K562 (cell line): ENCODE measurements around the gene EXOC6. TPM values are rescaled to one million over a fixed set of nuclear protein-coding genes. Genes with fewer than 3 reads are reported as not detected.

ENCODE experiments used
- ATAC-seq: fragments of 200-7000 bp; cut with Tn5 transposase; 3 replicates; pipeline ENCODE4 v1.9.1; 2020; ENCODE audit warnings: moderate library complexity
- BruUV-seq: library from RNA; stranded (reverse); fragments of 400-500 nt; replicated peaks from 2 replicates; lab custom pipeline; 2021; lab: Mats Ljungman, UMichigan
- CTCF ChIA-PET: fragments of 300-600 bp; formaldehyde crosslinking; extraction: SDS; loops from one replicate; lab custom pipeline; 2021; ENCODE audit warnings: low intra/inter-chr PET ratio; lab: Yijun Ruan, JAX
- POLR2A ChIA-PET: fragments of 300-600, 350-650 bp; sonication (Branson Sonifier 250); formaldehyde crosslinking; extraction: SDS; loops from one replicate; lab custom pipeline; 2021; ENCODE audit warnings: antibody characterized with exemption, inconsistent platforms; lab: Yijun Ruan, JAX
- DNase-seq, 4 experiments: peaks; one replicate each; pipeline versions ENCODE4 v3.0.0 to v3.0.0-alpha.2; 2011 to 2018; ENCODE audit warnings: low spot score in 3 of 4, mixed read lengths in 3 of 4; ENCODE audit errors: extremely low read depth in 1 of 4
- FAIRE-seq: peaks from 2 replicates; lab custom pipeline; 2011; peaks lifted over from hg19 to GRCh38; lab: Jason Lieb, UNC
- H2AFZ ChIP-seq: 2 replicates; pipeline ENCODE4 v1.6.0; 2011; ENCODE audit warnings: low read depth, low read length, control low read depth, inconsistent platforms
- H3K27ac ChIP-seq: fragments of 200-600 bp; 3 replicates; pipeline ENCODE4 v1.8.0; 2011; ENCODE audit warnings: low read depth, mild to moderate bottlenecking, control low read depth, inconsistent platforms, low read length, moderate library complexity, mixed read lengths; ENCODE audit errors: extremely low read depth
- H3K27me3 ChIP-seq, 2 experiments: fragments of 300-600 bp in 1 of 2; 2 replicates in 1 of 2; 3 replicates in 1 of 2; pipeline versions ENCODE4 v1.6.0 to v1.8.0; 2011; ENCODE audit warnings: inconsistent platforms in 2 of 2, low read length in 2 of 2, mild to moderate bottlenecking in 1 of 2, mixed read lengths in 1 of 2, moderate library complexity in 1 of 2; ENCODE audit not compliant: control insufficient read depth in 2 of 2, insufficient read depth in 2 of 2
- H3K36me3 ChIP-seq: fragments of 300-600 bp; 3 replicates; pipeline ENCODE4 v1.8.0; 2011; ENCODE audit warnings: mild to moderate bottlenecking, low read length, inconsistent platforms; ENCODE audit not compliant: control insufficient read depth, insufficient read depth
- H3K4me1 ChIP-seq, 2 experiments: fragments of 200-600 bp in 1 of 2; replicated peaks in 1 of 2; 2 replicates in 1 of 2; 3 replicates in 1 of 2; pipeline versions ENCODE4 v1.5.1 to v1.8.0; 2011; ENCODE audit warnings: inconsistent platforms in 2 of 2, low read length in 2 of 2, mild to moderate bottlenecking in 1 of 2, mixed read lengths in 1 of 2, moderate library complexity in 1 of 2; ENCODE audit not compliant: control insufficient read depth in 2 of 2, insufficient read depth in 2 of 2
- H3K4me2 ChIP-seq: 2 replicates; pipeline ENCODE4 v1.6.1; 2011; ENCODE audit warnings: low read length, control low read depth, inconsistent platforms, mixed read lengths; ENCODE audit not compliant: insufficient read depth
- H3K4me3 ChIP-seq: fragments of 200-600 bp; sonication (generic), shearing (Covaris generic); 2 replicates; pipeline ENCODE4 v1.5.1; 2016; ENCODE audit warnings: control low read depth, inconsistent platforms
- H3K79me2 ChIP-seq: fragments of 200-600 bp; 3 replicates; pipeline ENCODE4 v1.8.0; 2011; ENCODE audit warnings: low read length, inconsistent platforms; ENCODE audit not compliant: control insufficient read depth, insufficient read depth
- H3K9ac ChIP-seq, 2 experiments: 2 replicates each; pipeline versions ENCODE4 v1.6.0 to v1.6.1; 2011; ENCODE audit warnings: low read depth in 2 of 2, low read length in 2 of 2, control low read depth in 1 of 2, inconsistent platforms in 1 of 2, mild to moderate bottlenecking in 1 of 2, mixed read lengths in 1 of 2; ENCODE audit not compliant: insufficient read depth in 1 of 2
- H3K9me1 ChIP-seq: one replicate; pipeline ENCODE4 v1.6.0; 2011; ENCODE audit warnings: inconsistent platforms, mild to moderate bottlenecking, low read length, moderate library complexity; ENCODE audit not compliant: control insufficient read depth, insufficient read depth
- H3K9me3 ChIP-seq: replicated peaks from 2 replicates; pipeline ENCODE4 v1.5.1; 2011; ENCODE audit warnings: low read depth, low read length, inconsistent platforms; ENCODE audit not compliant: control insufficient read depth, insufficient read depth
- H4K20me1 ChIP-seq: replicated peaks from 2 replicates; pipeline ENCODE4 v1.6.1; 2011; ENCODE audit warnings: low read length, inconsistent platforms, mixed read lengths; ENCODE audit not compliant: control insufficient read depth, insufficient read depth
- C11orf30 ChIP-seq: fragments of 450-650 bp; IDR thresholded peaks from 2 replicates; pipeline ENCODE4 v1.6.1; 2016; ENCODE audit warnings: low read depth, mild to moderate bottlenecking
- CTBP1 ChIP-seq: fragments of 450-650 bp; IDR thresholded peaks from 2 replicates; pipeline ENCODE4 v1.6.1; 2016; ENCODE audit warnings: borderline replicate concordance
- ETV1 ChIP-seq: fragments of 450-650 bp; conservative IDR thresholded peaks from 2 replicates; pipeline ENCODE4 v1.6.1; 2016; ENCODE audit warnings: missing genetic modification characterization, control low read depth, low read depth, missing compliant biosample characterization
- HDAC1 ChIP-seq, 2 experiments: fragments of 450-650 bp; IDR thresholded peaks; 2 replicates each; pipeline ENCODE4 v1.6.1; 2016 to 2017; ENCODE audit warnings: inconsistent platforms in 1 of 2, mild to moderate bottlenecking in 1 of 2, moderate library complexity in 1 of 2
- HDAC6 ChIP-seq: IDR thresholded peaks from 2 replicates; pipeline ENCODE4 v1.6.1; 2012; ENCODE audit warnings: low read depth, mild to moderate bottlenecking, control low read depth, inconsistent platforms, low read length, moderate library complexity
- PHB ChIP-seq: fragments of 250-450 bp; sonication (Bioruptor Pico); IDR thresholded peaks from 2 replicates; pipeline ENCODE4 v1.5.0; 2021
- RBFOX2 ChIP-seq: fragments of 200-400 bp; formaldehyde crosslinking; IDR thresholded peaks from 2 replicates; pipeline ENCODE4 v1.6.1; 2017; ENCODE audit warnings: low read depth, mild to moderate bottlenecking, low read length, moderate library complexity
- SIN3B ChIP-seq: fragments of 450-650 bp; IDR thresholded peaks from 2 replicates; pipeline ENCODE4 v1.6.1; 2017; ENCODE audit warnings: low read depth, mild to moderate bottlenecking, moderate library complexity
- SREBF2 ChIP-seq: sonication (generic); formaldehyde crosslinking; IDR thresholded peaks from 2 replicates; pipeline ENCODE4 v1.4.0; 2020; ENCODE audit warnings: mild to moderate bottlenecking, missing genetic modification reagents
- TCF3 ChIP-seq: sonication (generic); formaldehyde crosslinking; IDR thresholded peaks from 2 replicates; pipeline ENCODE4 v1.4.0; 2020; ENCODE audit warnings: mild to moderate bottlenecking, missing genetic modification reagents
- ZC3H8 ChIP-seq: fragments of 450-650 bp; IDR thresholded peaks from 2 replicates; pipeline ENCODE4 v1.6.1; 2017
- ZNF695 ChIP-seq: fragments of 450-650 bp; formaldehyde crosslinking; IDR thresholded peaks from 2 replicates; pipeline ENCODE4 v1.4.0; 2020; ENCODE audit warnings: mild to moderate bottlenecking, moderate library complexity
- WGBS: fragments of 100-300 bp; shearing (Covaris generic); methylation state at CpG from one replicate; pipeline ENCODE4 v1.1.6; 2016; ENCODE audit warnings: low coverage, mixed read lengths; ENCODE audit not compliant: insufficient coverage; ENCODE audit errors: missing lambda C conversion rate; 5-methylcytosine and 5-hydroxymethylcytosine counted together
- in situ Hi-C: fragments of 300-500 bp; cut with MboI; formaldehyde crosslinking; loops from 4 replicates; pipeline ENCODE4 v1.15.0; 2018; ENCODE audit warnings: inconsistent platforms, mixed read lengths
- intact Hi-C: fragments of 100-400 bp; cut with micrococcal nuclease; formaldehyde crosslinking; loops from 2 replicates; pipeline ENCODE4 v1.14.2; 2022
- polyA plus RNA-seq, 8 experiments: library from polyadenylated mRNA; depleted of rRNA in 4 of 8; stranded (reverse) in 5 of 8; unstranded in 3 of 8; fragments of >200 nt; fragmentation: Nextera tagmentation in 2 of 8; fragmentation: Illumina TruSeq in 1 of 8; extraction: Ambion mirVana in 2 of 8; extraction: Trizol in 1 of 8; gene quantifications; 2 replicates each; pipeline versions ENCODE4 v1.2.1 to v1.2.3, GENCODE V29; 2011 to 2014; ENCODE audit warnings: inconsistent platforms in 1 of 8, missing spikeins in 1 of 8
- total RNA-seq, 7 experiments: library from RNA; depleted of rRNA in 6 of 7; stranded (reverse); fragments of >200 nt in 6 of 7; fragmentation: Illumina TruSeq in 2 of 7; extraction: Trizol in 2 of 7; gene quantifications; 2 replicates each; pipeline versions ENCODE4 v1.2.1 to v1.2.3, GENCODE V29; 2011 to 2021; ENCODE audit warnings: low replicate concordance in 1 of 7
- TF ChIP-seq, protein P1 (sequence below), 3 experiments: fragments of 200-800 bp in 1 of 3; sonication (Bioruptor generic) in 1 of 3; sonication (generic) in 1 of 3; formaldehyde crosslinking in 1 of 3; IDR thresholded peaks; 2 replicates each; pipeline versions ENCODE4 v1.6.1 to v1.8.0; 2016 to 2022; ENCODE audit warnings: mild to moderate bottlenecking in 2 of 3, missing compliant biosample characterization in 2 of 3, missing genetic modification characterization in 2 of 3, missing genetic modification reagents in 1 of 3
- TF ChIP-seq, protein P2 (sequence below): sonication (generic); formaldehyde crosslinking; IDR thresholded peaks from 2 replicates; pipeline ENCODE4 v1.8.1; 2023; ENCODE audit warnings: mild to moderate bottlenecking, missing genetic modification reagents
- TF ChIP-seq, protein P3 (sequence below), 2 experiments: IDR thresholded peaks; 2 replicates each; pipeline ENCODE4 v1.6.1; 2011; ENCODE audit warnings: borderline replicate concordance in 1 of 2, control low read depth in 1 of 2, low read depth in 1 of 2, low read length in 1 of 2, mild to moderate bottlenecking in 1 of 2, mixed read lengths in 1 of 2, moderate library complexity in 1 of 2; ENCODE audit not compliant: insufficient read depth in 1 of 2, insufficient read length in 1 of 2, poor library complexity in 1 of 2, severe bottlenecking in 1 of 2; ENCODE audit errors: extremely low read depth in 1 of 2

The EXOC6 gene
- total and polyA plus RNA-seq, 9 of the 15 experiments (the other 6 are each of a cell fraction or from before 2014, with no cell fraction given): 13.9 to 42.8 (median 24.9) TPM

DNA sequence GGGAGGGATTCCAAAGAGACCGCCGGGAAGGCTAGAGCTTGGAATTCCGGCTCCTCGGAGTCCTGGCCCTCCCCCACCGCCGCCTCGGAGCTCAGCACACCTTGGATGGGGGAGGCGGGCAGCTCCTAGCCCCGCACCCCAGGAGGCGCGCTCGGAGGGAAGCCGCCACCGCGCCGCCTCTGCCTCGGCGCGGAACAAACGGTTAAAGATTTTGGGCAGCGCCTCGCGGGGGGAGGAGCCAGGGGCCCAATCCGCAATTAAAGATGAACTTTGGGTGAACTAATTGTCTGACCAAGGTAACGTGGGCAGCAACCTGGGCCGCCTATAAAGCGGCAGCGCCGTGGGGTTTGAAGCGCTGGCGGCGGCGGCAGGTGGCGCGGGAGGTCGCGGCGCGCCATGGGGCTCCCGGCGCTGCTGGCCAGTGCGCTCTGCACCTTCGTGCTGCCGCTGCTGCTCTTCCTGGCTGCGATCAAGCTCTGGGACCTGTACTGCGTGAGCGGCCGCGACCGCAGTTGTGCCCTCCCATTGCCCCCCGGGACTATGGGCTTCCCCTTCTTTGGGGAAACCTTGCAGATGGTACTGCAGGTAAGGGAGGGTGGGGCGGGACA lies 225.3 kb downstream of the EXOC6 start, which contains the start of gene CYP26A1:
Gene CYP26A1 (plus strand): TSS at position 355 of the 608 bp plus-strand sequence. CDS start 42 bp downstream, at position 397.
- H3K27ac ChIP-seq: peak within 1 kb of the TSS; percentile 80; the same call in 2 of the 3 replicates
- peak within 1 kb of the TSS; percentile 40 for H3K4me3 ChIP-seq
- no peaks in the 10 kb centered on the region for H3K9me1 ChIP-seq
- peaks cover 33 to 62% of the 10 kb centered on the region in 2 experiments; a peak in 4 of 5 replicates for H3K4me1 ChIP-seq
- H3K4me2 ChIP-seq: peak within 1 kb of the TSS; percentile 75
- H3K9ac ChIP-seq: peak within 1 kb of the TSS; percentile 82 to 88; a peak in 3 of 4 replicates
- CTCF ChIA-PET: interaction anchor here (1.0 kb wide), 1 partner anchor 215 kb away, joined by 3 read pairs; no protein-coding TSS in a partner anchor
- intact Hi-C loops: loop anchor here (10.0 kb wide), 1 partner anchor 479 kb away; the partner anchor contains the start of gene KIF11
- peak; percentile 44 for ATAC-seq
- peak within 1 kb of the TSS; percentile 76 for H2AFZ ChIP-seq
- no TSS peak for BruUV-seq
- POLR2A ChIA-PET: no interaction called here
- H3K36me3 ChIP-seq: no peaks in the 10 kb centered on the region
- FAIRE-seq: no peak
- no peaks in the 10 kb centered on the region for H3K27me3 ChIP-seq
- H3K9me3 ChIP-seq: peaks cover 2% of the 10 kb centered on the region; the same call in 1 of the 2 replicates
- DNase-seq: peak; percentile 38 to 58 (median 45)
- 3% methylated on average over 21 of the region's 52 CpGs for WGBS
- no peaks in the 10 kb centered on the region for H4K20me1 ChIP-seq
- in situ Hi-C loops: no loop called here
- no peaks in the 10 kb centered on the region for H3K79me2 ChIP-seq
- no peak for TF ChIP-seq SREBF2 (CRISPR knock-in tag)
- TF ChIP-seq SIN3B: no peak
- TF ChIP-seq TCF3: no peak
- TF ChIP-seq PHB (CRISPR knock-in tag): no peak
- TF ChIP-seq RBFOX2: 0 out of 2 replicates have a peak, but pooled peaks have one; percentile 36
- 0 out of 2 replicates have a peak, but pooled peaks have one; percentile 52 for TF ChIP-seq HDAC6
- TF ChIP-seq ETV1 (tag): no peak
- TF ChIP-seq CTBP1: 0 out of 2 replicates have a peak, but pooled peaks have one; percentile 28
- TF ChIP-seq ZNF695 (CRISPR knock-in tag): no peak
- TF ChIP-seq, protein P1, sequence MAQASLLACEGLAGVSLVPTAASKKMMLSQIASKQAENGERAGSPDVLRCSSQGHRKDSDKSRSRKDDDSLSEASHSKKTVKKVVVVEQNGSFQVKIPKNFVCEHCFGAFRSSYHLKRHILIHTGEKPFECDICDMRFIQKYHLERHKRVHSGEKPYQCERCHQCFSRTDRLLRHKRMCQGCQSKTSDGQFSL (CRISPR knock-in tag; IDR thresholded peaks at IDR 0.05): no peak
- TF ChIP-seq, protein P1 (tag; IDR thresholded peaks at IDR 0.05): no peak
- TF ChIP-seq, protein P2, sequence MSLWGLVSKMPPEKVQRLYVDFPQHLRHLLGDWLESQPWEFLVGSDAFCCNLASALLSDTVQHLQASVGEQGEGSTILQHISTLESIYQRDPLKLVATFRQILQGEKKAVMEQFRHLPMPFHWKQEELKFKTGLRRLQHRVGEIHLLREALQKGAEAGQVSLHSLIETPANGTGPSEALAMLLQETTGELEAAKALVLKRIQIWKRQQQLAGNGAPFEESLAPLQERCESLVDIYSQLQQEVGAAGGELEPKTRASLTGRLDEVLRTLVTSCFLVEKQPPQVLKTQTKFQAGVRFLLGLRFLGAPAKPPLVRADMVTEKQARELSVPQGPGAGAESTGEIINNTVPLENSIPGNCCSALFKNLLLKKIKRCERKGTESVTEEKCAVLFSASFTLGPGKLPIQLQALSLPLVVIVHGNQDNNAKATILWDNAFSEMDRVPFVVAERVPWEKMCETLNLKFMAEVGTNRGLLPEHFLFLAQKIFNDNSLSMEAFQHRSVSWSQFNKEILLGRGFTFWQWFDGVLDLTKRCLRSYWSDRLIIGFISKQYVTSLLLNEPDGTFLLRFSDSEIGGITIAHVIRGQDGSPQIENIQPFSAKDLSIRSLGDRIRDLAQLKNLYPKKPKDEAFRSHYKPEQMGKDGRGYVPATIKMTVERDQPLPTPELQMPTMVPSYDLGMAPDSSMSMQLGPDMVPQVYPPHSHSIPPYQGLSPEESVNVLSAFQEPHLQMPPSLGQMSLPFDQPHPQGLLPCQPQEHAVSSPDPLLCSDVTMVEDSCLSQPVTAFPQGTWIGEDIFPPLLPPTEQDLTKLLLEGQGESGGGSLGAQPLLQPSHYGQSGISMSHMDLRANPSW (CRISPR knock-in tag): no peak
- TF ChIP-seq, protein P3, sequence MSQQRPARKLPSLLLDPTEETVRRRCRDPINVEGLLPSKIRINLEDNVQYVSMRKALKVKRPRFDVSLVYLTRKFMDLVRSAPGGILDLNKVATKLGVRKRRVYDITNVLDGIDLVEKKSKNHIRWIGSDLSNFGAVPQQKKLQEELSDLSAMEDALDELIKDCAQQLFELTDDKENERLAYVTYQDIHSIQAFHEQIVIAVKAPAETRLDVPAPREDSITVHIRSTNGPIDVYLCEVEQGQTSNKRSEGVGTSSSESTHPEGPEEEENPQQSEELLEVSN (IDR thresholded peaks at IDR 0.05; ENCODE audit: borderline replicate concordance in 1 of 2, extremely low read depth in 1 of 2, insufficient read depth in 1 of 2, insufficient read length in 1 of 2, low read depth in 1 of 2, low read length in 1 of 2, poor library complexity in 1 of 2, severe bottlenecking in 1 of 2): peak; percentile 38 to 60
- no peak for TF ChIP-seq ZC3H8
- TF ChIP-seq C11orf30: no peak
- TF ChIP-seq HDAC1 (IDR thresholded peaks at IDR 0.05): no peak
